ENCODE measurements around the gene EMID1.
A peak's percentile ranks its signal among the peaks of the same experiment; 100 is the strongest.
"Not testable (repeated sequence)": the region's sequence is repeated elsewhere in the genome, so short reads cannot be mapped to it uniquely, and the experiment has no call there.

Gene EMID1

GRCh38 chr22:29230972-29231875, 25.5 kb downstream of the EMID1 start:
- no peak for DNase-seq (ENCODE audit: low spot score)

GRCh38 chr22:29231971-29232959, 26.6 kb downstream of the EMID1 start:
- DNase-seq (ENCODE audit: low spot score) (no peak), FAIRE-seq (no peak)

More at GRCh38 chr22:29230972-29231875, 25.5 kb downstream of the EMID1 start:
- FAIRE-seq, result no peak

DNA sequence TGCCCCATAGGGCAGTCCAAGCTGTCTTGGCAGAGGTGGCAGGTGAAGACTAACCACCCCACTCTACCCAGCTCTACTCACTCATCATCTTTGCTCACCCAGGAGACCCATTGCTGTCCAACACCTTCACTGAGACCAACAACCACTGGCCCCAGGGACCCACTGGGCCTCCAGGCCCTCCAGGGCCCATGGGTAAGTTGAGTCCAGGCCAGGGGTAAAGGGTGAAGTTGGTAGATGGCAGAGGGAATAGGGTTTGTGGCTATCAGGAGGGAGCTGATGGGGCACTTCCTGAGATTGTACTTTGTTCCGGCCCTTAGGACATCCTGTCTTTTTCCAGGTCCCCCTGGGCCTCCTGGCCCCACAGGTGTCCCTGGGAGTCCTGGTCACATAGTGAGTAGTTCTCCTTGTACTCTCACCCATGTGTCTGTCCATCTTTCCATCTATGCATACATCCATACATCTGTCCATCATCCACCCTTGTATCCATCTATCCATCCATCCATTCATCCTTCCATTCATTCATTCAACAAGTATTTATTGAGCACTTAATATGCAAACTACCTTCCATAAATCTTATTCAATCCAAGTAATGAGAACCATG, 27.7 kb downstream of the EMID1 start:
- DNase-seq (ENCODE audit: low spot score) (no peak), FAIRE-seq (no peak)

GRCh38 chr22:29240481-29240880, 34.8 kb downstream of the EMID1 start:
- not testable (repeated sequence) for FAIRE-seq; DNase-seq (ENCODE audit: low spot score)

DNA sequence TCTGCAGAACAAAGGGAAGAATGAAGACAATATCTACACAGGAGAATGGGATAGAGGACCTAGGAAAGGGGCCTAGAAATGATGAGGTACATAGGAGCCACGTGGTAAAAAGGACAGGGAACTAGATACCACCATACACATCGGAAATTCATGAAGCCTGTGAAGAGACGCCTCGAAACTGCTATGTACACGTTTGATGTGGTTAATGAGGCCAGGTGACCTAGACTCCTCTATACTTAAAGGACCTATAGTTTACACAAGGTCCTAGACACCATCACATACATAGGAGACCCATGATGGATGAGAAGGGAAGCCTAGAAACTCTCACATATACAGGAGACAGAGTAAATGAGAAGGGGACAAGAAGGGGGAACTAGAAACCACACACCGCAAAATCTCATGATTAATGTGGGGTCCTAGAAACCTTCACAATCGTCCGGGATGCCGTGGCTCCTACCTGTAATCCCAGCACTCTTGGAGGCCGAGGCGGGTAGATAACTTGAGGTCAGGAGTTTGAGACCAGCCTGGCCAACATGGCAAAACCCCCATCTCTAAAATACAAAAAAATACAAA, 38.3 kb downstream of the EMID1 start:
- DNase-seq (ENCODE audit: low spot score), result no peak
- no peak for FAIRE-seq

- no peak for FAIRE-seq
- DNase-seq (ENCODE audit: low spot score), result no peak
Observed at GRCh38 chr22:29244785-29245625, 39.3 kb downstream of the EMID1 start.

- no peak for FAIRE-seq
- DNase-seq (ENCODE audit: low spot score), result peak; percentile 54
Observed at GRCh38 chr22:29245626-29246385, 40.1 kb downstream of the EMID1 start.

- DNase-seq (ENCODE audit: low spot score); FAIRE-seq: not testable (repeated sequence)
Observed at GRCh38 chr22:29247891-29248290, 42.2 kb downstream of the EMID1 start.

DNA sequence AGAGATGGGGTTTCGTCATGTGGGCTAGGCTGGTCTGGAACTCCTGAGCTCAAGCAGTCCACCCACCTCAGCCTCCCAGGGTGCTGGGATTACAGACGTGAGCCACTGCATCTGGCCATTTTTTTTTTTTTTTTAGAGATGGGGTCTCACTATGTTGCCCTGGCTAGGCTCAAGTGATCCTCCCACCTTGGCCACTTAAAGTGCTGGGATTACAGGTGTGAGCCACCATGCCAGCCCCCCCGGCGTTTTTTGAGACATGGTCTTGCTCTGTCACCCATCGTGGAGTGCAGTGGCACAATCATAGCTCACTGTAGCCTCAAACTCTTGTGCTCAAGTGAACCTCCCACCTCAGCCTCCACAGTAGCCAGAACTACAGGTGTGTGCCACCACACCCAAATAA, 45.6 kb downstream of the EMID1 start:
- no peak for DNase-seq (ENCODE audit: low spot score)
- no peak for FAIRE-seq

DNA sequence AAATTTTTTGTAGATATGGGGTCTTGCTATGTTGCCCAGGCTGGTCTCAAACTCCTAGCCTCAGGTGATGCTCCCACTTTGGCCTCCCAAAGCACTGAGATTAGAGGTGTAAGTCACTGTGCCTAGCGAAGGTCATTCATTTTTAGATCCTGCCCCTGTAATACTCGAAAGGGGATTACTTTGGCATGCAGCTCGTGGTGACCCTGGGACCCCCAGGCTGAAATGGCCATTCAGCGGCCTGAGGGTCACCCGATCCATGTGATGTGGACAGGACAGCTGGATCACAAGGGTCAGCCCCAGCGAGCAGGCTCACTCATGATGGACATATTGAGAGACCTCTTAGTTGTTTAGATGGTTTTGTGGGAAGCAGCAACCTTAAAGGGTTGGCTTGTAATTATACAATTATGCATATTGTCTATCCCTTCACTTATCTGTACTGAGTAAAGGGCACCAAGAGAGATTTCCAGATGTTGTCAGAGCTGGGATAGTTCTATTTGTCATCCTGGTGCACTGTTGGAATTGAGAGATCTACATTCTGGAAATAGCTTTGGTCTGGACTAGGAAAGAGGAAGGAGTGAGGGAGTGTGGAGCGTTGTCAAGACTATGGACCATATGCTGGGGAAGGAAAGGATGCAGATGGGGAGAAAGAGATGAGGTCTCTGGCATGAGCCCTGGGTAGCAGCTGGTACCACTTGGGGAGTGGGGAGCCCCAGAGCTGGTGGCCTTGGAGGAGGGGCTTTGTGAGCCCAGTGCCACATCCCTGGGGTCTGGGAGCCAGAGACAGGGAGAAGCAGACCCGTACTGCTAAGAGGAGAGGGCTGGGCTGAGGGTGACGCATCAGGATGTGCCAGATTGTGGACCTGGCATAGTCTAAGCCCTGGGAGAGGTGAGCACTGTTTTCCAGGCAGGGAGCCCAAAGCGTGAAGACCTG, 46.5 kb downstream of the EMID1 start:
- DNase-seq (ENCODE audit: low spot score), result no peak

GRCh38 chr22:29253561-29254285, 48.0 kb downstream of the EMID1 start:
- DNase-seq (ENCODE audit: low spot score) (no peak), FAIRE-seq (no peak)

More for the DNA sequence above, 46.5 kb downstream of the EMID1 start:
- no peak for FAIRE-seq

DNA sequence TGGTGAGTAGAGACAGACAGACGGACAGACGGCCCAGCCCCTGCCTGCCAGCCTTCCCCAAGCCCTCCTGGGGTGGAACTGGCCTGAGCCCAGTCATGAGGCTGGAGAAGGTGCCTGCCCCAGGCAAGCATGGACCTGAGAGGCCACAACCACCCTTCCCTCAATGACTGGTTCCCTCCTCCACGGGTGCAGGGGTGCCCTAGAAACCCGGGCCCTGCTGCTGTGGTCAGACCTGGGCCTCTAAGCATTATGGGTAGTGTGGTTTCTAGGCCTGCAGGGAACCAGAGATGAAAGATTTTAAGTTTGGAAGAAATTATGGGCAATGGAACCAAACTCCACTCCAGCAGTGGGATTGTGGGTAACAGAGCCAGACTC, 48.6 kb downstream of the EMID1 start:
- DNase-seq (ENCODE audit: low spot score) (no peak), FAIRE-seq (no peak)

DNA sequence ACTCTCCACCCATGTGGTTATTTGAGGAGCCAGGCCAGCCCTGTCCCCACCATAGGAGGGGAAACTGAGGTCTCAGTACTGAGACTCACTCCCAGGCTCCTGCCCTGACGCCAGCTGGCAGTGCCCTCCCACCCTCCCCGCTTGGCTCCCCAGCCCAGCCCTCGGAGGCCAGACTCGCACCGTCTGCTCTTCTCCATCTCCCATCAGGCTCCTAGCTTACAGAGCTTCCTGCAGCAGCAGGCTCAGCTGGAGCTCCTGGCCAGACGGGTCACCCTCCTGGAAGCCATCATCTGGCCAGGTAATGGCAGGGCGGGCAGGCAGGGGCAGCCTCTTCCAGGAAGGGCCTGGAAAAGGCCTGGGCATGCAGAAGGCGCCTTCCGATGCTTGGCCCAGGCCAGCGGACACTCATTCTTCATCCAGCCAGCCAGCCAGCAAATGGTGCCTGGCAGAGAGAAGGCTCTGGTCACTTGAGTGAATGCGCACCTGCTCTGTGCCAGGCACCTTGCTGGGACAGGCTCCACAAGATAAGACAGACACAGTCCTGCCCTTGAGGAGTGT, 49.4 kb downstream of the EMID1 start:
- FAIRE-seq (no peak), DNase-seq (ENCODE audit: low spot score) (no peak)

DNA sequence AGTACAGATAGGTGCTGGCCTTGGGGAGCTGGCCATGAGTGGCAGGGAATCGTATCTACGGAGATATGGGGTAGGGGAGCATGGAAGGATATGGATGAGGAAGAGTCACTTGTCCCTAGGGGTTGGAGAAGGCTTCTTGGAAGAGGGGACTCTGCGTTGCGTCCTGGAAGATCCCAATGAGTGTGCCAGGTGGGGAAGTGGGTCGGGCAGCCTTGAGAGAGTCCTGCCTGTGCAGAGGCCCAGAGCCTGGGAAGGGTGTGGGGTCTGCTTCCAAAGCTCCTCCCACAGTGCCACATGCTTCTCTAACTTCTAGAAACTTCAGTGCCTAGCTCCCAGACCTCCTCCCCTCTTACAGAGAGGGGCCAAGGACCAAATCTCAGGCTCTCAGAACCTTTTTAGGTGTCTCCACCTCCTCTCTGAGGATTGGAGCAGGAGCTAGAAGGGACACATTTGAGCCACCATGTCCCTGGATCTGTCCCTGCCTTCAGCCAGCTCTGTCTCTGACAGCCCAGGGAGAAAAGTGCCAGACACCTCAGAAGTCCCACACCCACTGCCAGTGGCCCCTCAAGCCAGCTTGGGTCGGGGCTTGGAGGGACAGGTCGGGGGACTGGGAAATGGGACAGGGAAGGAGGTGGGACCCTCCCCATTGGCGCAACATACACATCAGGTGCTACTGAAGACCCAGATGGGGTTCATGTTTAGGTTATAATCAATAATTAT, 51.1 kb downstream of the EMID1 start:
- DNase-seq (ENCODE audit: low spot score) (no peak), FAIRE-seq (no peak)

DNA sequence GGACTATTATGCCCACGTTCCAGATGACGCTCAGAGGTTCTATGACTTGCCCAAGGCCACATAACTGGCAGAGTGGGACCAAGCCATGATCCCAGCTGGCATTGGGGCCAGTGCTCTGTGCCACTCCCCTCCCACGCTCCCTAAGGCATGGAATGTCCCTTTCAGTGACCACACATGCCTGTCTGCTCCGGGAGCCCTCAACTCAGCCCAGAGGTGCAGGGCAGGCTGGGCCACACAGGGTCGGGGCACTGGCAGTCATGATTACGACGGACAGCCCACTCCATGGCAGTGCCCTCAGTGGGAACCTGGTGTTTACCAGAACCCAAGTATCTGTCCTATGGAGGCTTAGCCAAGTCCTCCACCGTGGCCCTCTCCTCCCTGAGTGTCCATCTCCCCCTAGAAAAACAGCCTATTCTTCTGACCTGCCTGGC, 52.1 kb downstream of the EMID1 start:
- DNase-seq (ENCODE audit: low spot score) (no peak), FAIRE-seq (no peak)

GRCh38 chr22:29258407-29259252, 52.9 kb downstream of the EMID1 start:
- FAIRE-seq, result no peak
- DNase-seq (ENCODE audit: low spot score), result no peak
